A204.1 (cell line): ENCODE results near the gene UGT1A1.

Source experiments
- FAIRE-seq: peaks from 2 replicates; lab custom pipeline; 2012; peaks lifted over from hg19 to GRCh38; lab: Jason Lieb, UNC

UGT1A1 gene

GRCh38 chr2:233817361-233817911 is 57.4 kb downstream of the UGT1A1 start:
- no peak for FAIRE-seq

DNA sequence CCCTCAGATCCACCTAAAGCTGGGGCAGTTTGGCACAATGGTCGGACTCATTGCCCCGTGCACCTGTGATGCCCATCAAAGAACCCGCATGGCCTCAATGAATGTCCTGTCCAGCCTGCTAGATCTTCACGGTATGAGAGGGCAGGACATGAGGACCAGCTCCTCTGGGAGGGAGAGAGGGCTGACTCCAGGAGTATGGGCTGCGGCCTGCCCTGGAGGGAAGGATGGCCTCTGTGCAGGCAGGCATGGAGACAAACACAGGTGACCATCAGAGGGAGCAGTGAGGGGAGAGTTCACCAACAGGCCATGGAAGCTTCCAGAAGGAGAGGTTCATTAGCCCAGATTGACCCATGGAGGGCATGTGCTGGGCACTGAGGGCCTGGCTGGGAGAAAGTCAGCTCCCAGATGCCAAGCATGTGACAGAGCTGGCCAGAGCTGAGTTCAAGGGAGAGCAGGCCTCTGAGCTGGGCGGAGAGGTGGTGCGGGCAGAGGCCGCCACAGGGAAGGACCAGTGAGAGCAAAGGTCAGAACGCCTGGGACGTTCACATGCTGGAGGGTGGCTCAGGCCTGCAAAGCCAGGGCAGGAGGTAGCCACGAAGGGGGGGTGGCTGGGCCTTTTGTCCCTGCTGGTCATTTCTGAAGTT is 58.0 kb downstream of the UGT1A1 start:
- no peak for FAIRE-seq

GRCh38 chr2:233818639-233819621 is 58.9 kb downstream of the UGT1A1 start:
- FAIRE-seq: no peak

DNA sequence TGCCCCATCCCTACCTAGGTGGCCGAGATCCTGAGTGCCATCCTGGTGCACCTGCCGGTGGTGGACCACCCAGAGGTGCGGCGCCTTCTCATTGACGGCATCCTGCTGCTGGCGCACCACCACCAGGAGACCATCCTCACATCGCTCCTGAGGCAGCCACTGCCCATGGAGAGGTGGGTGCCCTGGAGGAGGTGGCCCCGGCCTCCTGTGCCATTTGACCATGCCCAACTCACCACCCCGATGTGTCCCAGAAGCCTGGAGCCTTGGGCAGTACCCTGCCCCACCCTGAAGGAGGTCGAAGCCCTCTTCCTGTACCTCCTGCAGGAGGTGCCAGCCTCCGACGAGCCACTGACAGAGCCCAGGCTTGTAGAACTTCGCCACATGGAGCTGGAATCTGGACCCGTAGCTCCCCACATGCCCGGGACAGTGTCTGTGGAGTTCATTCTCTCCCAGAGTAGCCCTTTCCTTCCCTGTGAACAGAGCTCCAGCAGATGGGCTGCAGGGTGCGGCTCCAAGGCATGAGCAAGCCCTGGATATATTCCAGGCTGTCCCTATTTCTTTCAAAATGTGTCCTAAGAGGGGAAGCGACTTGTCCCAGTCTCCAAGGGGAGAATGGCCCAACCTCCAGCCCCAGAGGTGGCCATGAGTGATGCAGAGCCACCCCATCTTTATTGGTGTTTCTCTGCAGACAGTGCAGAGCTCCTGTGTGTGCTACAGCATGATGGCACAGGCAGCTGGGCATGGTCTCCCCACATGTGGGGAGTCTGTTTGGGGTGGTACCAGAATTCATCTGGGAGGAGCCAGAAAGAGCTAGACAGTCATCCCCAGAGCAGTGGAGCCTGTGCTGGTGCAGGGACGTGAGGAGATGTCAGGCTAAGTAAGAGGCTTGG is 60.1 kb downstream of the UGT1A1 start:
- FAIRE-seq: no peak

- no peak for FAIRE-seq
Measured at GRCh38 chr2:233820774-233821105, 60.7 kb downstream of the UGT1A1 start.

GRCh38 chr2:233821196-233821595 is 61.1 kb downstream of the UGT1A1 start:
- FAIRE-seq: no peak

DNA sequence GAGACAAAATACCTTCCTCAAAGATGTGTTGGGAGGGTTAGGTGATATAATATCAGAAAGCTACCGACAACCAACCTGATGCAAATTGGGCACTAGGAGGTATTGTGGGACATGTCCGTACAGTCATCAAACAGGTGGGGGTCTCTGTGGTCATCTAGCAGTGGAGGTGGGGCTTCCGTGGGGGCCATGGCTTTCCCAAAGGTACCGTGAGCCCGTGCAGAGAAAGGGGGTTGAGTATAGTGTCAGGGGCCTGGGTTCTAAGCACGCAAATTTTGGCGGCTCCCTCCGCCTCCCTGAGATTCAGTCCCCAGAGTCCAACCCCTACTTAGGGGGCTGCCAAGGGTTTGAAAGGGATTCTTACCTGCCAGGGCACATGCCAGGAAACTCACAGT is 61.6 kb downstream of the UGT1A1 start:
- no peak for FAIRE-seq

GRCh38 chr2:233822101-233822771 is 62.2 kb downstream of the UGT1A1 start:
- FAIRE-seq: no peak
